OCI-LY7 (cell line): ENCODE measurements around the gene CBS. TPM values are rescaled to one million over a fixed set of nuclear protein-coding genes. Genes with fewer than 3 reads are reported as not detected.
"Not testable (repeated sequence)": the region's sequence is repeated elsewhere in the genome, so short reads cannot be mapped to it uniquely, and the experiment has no call there.

ENCODE experiments used
- Bru-seq: library from RNA; stranded (reverse); fragments of 400-500 nt; gene quantifications from one replicate; lab custom pipeline; 2021; lab: Mats Ljungman, UMichigan
- BruChase-seq, 2 experiments: library from RNA; stranded (reverse); fragments of 400-500 nt; gene quantifications; one replicate each; lab custom pipeline; 2021; lab: Mats Ljungman, UMichigan
- BruUV-seq: library from RNA; stranded (reverse); fragments of 400-500 nt; replicated peaks from 2 replicates; lab custom pipeline; 2021; lab: Mats Ljungman, UMichigan
- CTCF ChIA-PET: fragments of 300-600 bp; sonication (Branson Sonifier 250); formaldehyde crosslinking; loops from one replicate; lab custom pipeline; 2022; ENCODE audit warnings: antibody characterized with exemption; ENCODE audit not compliant: unreplicated experiment; lab: Charles Lee
- POLR2A ChIA-PET: fragments of 300-600 bp; sonication (Branson Sonifier 250); formaldehyde crosslinking; loops from one replicate; lab custom pipeline; 2022; ENCODE audit warnings: antibody characterized with exemption; lab: Charles Lee
- DNase-seq: peaks from one replicate; pipeline ENCODE4 v3.0.0-alpha.2; 2015; ENCODE audit warnings: low spot score
- H2AFZ ChIP-seq: fragments of 200-600 bp; sonication (generic), shearing (Covaris generic); 2 replicates; pipeline ENCODE4 v1.6.1; 2014; ENCODE audit warnings: mild to moderate bottlenecking, antibody characterized with exemption, low read length, moderate library complexity
- H3K27ac ChIP-seq: fragments of 200-600 bp; sonication (generic); 2 replicates; pipeline ENCODE4 v1.5.1; 2014; ENCODE audit warnings: mixed run types, low read depth, mild to moderate bottlenecking, moderate library complexity, low read length, inconsistent platforms; ENCODE audit not compliant: poor library complexity, severe bottlenecking
- H3K36me3 ChIP-seq: fragments of 200-600 bp; sonication (generic); 2 replicates; pipeline ENCODE4 v1.6.1; 2014; ENCODE audit warnings: mild to moderate bottlenecking, antibody characterized with exemption, low read length, moderate library complexity, mixed read lengths; ENCODE audit not compliant: insufficient read depth
- H3K4me1 ChIP-seq: fragments of 200-600 bp; sonication (generic); 2 replicates; pipeline ENCODE4 v1.5.1; 2014; ENCODE audit warnings: mild to moderate bottlenecking, low read length; ENCODE audit not compliant: insufficient read depth, poor library complexity, severe bottlenecking
- H3K4me2 ChIP-seq: fragments of 200-600 bp; sonication (generic); 2 replicates; pipeline ENCODE4 v1.6.1; 2014; ENCODE audit warnings: mild to moderate bottlenecking, low read length
- H3K4me3 ChIP-seq: fragments of 200-600 bp; sonication (generic); 2 replicates; pipeline ENCODE4 v1.5.1; 2014; ENCODE audit warnings: mild to moderate bottlenecking, low read depth, low read length; ENCODE audit not compliant: poor library complexity, severe bottlenecking
- H3K79me2 ChIP-seq: fragments of 200-600 bp; sonication (generic); 2 replicates; pipeline ENCODE4 v1.6.1; 2016; ENCODE audit warnings: low read depth, mild to moderate bottlenecking, low read length, moderate library complexity, mixed read lengths; ENCODE audit not compliant: insufficient read depth
- H3K9me2 ChIP-seq: fragments of 200-600 bp; sonication (generic); 2 replicates; pipeline ENCODE4 v1.6.1; 2016; ENCODE audit warnings: mild to moderate bottlenecking, low read length, mixed read lengths; ENCODE audit not compliant: insufficient read depth
- H3K9me3 ChIP-seq: fragments of 200-600 bp; sonication (generic); 2 replicates; pipeline ENCODE4 v1.6.1; 2014; ENCODE audit warnings: mild to moderate bottlenecking, mixed run types, low read length, mixed read lengths
- H4K20me1 ChIP-seq: fragments of 200-600 bp; sonication (generic); 2 replicates; pipeline ENCODE4 v1.6.1; 2014; ENCODE audit warnings: mild to moderate bottlenecking, antibody characterized with exemption, low read length, moderate library complexity, mixed read lengths; ENCODE audit not compliant: insufficient read depth
- intact Hi-C: fragments of 100-400 bp; cut with micrococcal nuclease; formaldehyde crosslinking; loops from one replicate; pipeline ENCODE4 v1.10.0; 2022; ENCODE audit not compliant: unreplicated experiment
- long read RNA-seq: library from polyadenylated mRNA; stranded (forward); transcript quantifications from one replicate; pipeline ENCODE4 v2.0.0, GENCODE V29; 2022
- total RNA-seq, 2 experiments: library from RNA; depleted of rRNA in 1 of 2; stranded (reverse); fragments of >200 nt in 1 of 2; shearing (Covaris generic) in 1 of 2; gene quantifications; 2 replicates each; pipeline ENCODE4 v1.2.3, GENCODE V29; 2014 to 2022

Gene CBS
- total RNA-seq (2014; rRNA removed; shearing (Covaris generic)) (222 and 263 TPM in 2 replicates), total RNA-seq (2022) (435 and 436 TPM in 2 replicates), Bru-seq, nascent RNA (percentile 50 among the genes with signal in this experiment), BruChase-seq, experiment 1, labeled RNA remaining after a 6-hour chase (percentile 62 among the genes with signal in this experiment), BruChase-seq, experiment 2, labeled RNA remaining after a 2-hour chase (percentile 58 among the genes with signal in this experiment)
- long read RNA-seq, transcript CBS-209 (14 exons, 2,656 nt), result minor isoform, 6 of 383 reads
- long read RNA-seq, transcript CBS-204 (17 exons, 2,605 nt), result major isoform, 74 of 383 reads
- long read RNA-seq, transcript CBS-210 (5 exons, 1,038 nt), result minor isoform, 7 of 383 reads
- long read RNA-seq, partial matches to known transcripts, result 86 of 383 reads
- long read RNA-seq, other reads (novel, unspliced or antisense), result 205 of 383 reads

DNA sequence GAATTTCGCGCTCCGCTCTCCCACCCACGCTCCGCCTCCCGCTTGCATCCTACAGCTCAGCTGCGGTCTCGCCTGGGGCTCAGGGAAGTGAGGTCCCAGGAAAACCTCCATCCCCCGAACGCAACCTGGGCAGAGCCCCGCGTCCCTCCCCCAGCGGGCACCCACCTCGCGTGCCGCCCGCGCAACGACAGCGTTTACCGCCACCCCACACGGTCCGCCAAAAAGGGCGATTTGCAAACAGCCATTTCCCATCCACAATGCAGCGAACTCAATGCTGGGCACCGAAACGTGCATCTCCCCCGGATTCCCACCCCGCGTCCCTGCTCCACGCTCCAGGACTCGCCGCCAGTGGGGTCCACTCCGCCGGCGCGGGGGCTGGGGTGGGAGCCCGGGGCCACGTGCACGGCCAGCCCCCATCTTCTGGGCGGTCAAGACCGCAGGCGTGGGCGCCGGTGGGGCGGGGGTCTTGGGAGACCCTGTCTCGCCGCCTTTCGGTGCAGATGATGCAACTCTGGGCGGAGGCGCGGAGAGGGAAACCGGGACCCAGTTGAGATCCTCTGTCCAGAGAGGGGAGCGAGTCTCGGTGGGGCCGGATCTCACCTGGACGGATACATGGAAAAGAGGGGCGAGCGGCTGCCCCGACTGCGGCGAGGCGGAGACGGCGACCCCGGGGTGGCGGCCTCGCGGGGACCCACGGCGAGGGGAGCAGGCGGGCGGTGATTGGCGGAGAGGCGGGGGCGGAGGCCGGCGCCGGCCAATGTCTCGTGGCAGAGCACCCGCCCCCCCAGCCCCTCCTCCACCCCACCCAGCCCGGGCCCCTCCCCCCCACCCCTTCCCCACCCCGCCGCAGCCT is at the start of gene CBS:
CBS (minus strand) TSS at position 666 of the 853 bp plus-strand sequence. CDS start 3,642 bp downstream, outside the sequence.
- H3K36me3 ChIP-seq, intact Hi-C loops, H2AFZ ChIP-seq, H3K4me2 ChIP-seq, H3K9me3 ChIP-seq, H3K4me3 ChIP-seq, H3K4me1 ChIP-seq, H3K27ac ChIP-seq, BruUV-seq, H4K20me1 ChIP-seq, H3K79me2 ChIP-seq, POLR2A ChIA-PET, DNase-seq, CTCF ChIA-PET, H3K9me2 ChIP-seq: not testable (repeated sequence)

GRCh38 chr21:43115956-43116355 is 40.3 kb upstream of the CBS start:
- H3K36me3 ChIP-seq, H3K9me3 ChIP-seq, H3K4me1 ChIP-seq, DNase-seq, H3K9me2 ChIP-seq, H2AFZ ChIP-seq, H3K27ac ChIP-seq, H4K20me1 ChIP-seq, H3K79me2 ChIP-seq, H3K4me3 ChIP-seq, intact Hi-C loops, H3K4me2 ChIP-seq, CTCF ChIA-PET, BruUV-seq, POLR2A ChIA-PET: not testable (repeated sequence)

GRCh38 chr21:43114483-43114882 is 38.8 kb upstream of the CBS start:
- H3K27ac ChIP-seq, H4K20me1 ChIP-seq, DNase-seq, H2AFZ ChIP-seq, POLR2A ChIA-PET, H3K4me1 ChIP-seq, H3K9me2 ChIP-seq, intact Hi-C loops, H3K79me2 ChIP-seq, BruUV-seq, H3K4me3 ChIP-seq, H3K4me2 ChIP-seq, CTCF ChIA-PET, H3K36me3 ChIP-seq, H3K9me3 ChIP-seq: not testable (repeated sequence)

DNA sequence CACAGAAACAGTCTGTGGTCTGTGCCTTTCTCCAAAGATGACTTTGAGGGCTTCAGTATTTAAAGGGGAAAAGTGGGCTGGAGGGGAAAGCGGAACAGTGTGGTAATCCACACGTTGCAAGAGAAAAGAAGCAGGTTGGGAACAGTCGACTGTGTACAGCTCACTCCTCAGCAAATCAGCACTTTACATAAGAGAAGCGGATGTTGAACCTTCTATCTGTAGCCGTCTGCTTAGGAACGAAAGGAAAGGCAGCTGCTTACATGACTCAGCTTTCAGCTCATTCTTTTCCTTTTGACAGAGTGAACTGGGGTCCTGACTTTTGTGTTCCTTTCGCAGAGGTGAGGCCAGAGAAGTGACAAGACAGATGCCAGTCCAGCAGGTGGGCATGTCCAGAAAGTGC is 33.4 kb upstream of the CBS start:
- intact Hi-C loops, H3K4me2 ChIP-seq, H2AFZ ChIP-seq, H3K36me3 ChIP-seq, H4K20me1 ChIP-seq, H3K4me3 ChIP-seq, POLR2A ChIA-PET, H3K4me1 ChIP-seq, H3K9me3 ChIP-seq, CTCF ChIA-PET, BruUV-seq, DNase-seq, H3K79me2 ChIP-seq, H3K27ac ChIP-seq, H3K9me2 ChIP-seq: not testable (repeated sequence)

- H2AFZ ChIP-seq, H4K20me1 ChIP-seq, H3K36me3 ChIP-seq, H3K79me2 ChIP-seq, H3K4me3 ChIP-seq, BruUV-seq, CTCF ChIA-PET, POLR2A ChIA-PET, H3K9me2 ChIP-seq, H3K27ac ChIP-seq, H3K4me2 ChIP-seq, H3K4me1 ChIP-seq, intact Hi-C loops, H3K9me3 ChIP-seq, DNase-seq: not testable (repeated sequence)
Observed at GRCh38 chr21:43108177-43108576, 32.5 kb upstream of the CBS start.

DNA sequence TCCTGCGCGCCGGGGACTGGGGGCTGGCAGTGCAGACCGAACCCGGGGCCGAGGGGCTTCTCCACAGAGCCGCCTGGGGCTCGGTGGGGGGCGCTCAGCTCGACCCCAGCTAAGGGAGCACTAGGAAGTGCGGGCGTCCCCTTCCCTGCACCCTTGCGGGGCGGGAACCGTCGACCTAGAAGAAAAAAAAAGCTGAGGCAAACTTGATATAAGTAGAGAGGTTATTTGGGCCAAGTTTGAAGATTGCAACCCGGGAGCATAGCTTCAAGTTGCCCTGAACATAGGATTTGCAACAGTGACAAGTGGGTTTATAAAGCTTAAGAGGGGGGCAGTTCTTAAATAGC is 32.1 kb upstream of the CBS start:
- CTCF ChIA-PET, H2AFZ ChIP-seq, H4K20me1 ChIP-seq, POLR2A ChIA-PET, BruUV-seq, DNase-seq, H3K9me3 ChIP-seq, H3K27ac ChIP-seq, H3K9me2 ChIP-seq, H3K4me3 ChIP-seq, H3K79me2 ChIP-seq, H3K36me3 ChIP-seq, H3K4me2 ChIP-seq, intact Hi-C loops, H3K4me1 ChIP-seq: not testable (repeated sequence)
